CD4-positive, alpha-beta T cell treated with Interleukin-15 for 4 hours (primary cell): Measurements from ENCODE around the gene IL5.
"Not testable (repeated sequence)": the region's sequence is repeated elsewhere in the genome, so short reads cannot be mapped to it uniquely, and the experiment has no call there.

Source experiments
- DNase-seq: peaks from one replicate; pipeline ENCODE4 v3.0.0-alpha.2; 2020; ENCODE audit warnings: low spot score

The IL5 gene

DNA sequence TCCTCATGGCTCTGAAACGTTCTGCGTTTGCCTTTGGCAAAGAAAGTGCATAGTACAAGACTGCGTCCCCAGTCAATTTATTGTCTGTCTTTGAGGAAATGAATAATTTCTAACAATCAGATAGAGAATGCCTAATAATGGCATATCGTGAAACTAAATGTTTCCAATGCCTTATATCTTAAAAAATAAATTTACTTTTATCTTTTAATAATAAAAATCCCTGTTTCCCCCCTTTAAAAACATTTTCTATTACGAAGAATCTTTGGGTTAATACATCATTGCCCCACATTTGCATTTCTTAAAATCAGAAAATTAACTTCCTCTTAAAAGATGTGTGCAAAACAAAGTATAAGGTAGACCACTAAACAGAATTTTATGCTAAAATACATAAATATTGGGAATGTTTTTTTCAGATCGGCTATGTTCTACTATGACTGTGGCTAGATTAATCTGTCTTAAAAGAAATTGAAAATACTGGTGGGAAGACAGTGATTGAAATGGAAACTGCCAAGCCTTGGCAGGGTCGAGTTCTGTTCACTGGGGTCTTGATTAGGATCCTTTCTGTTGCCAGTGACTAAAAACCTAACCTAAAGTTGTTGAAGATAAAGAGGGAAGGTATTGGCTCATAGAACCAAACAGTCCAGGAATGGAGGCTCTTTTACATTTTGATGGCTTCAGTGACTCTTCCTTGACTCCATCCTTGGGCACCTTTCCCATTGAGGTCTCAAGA, at the start of gene IL5:
IL5 (minus strand) TSS at position 51 of the 730 bp plus-strand sequence; CDS start at position 7, 44 bp downstream.
- DNase-seq, result no peak

DNA sequence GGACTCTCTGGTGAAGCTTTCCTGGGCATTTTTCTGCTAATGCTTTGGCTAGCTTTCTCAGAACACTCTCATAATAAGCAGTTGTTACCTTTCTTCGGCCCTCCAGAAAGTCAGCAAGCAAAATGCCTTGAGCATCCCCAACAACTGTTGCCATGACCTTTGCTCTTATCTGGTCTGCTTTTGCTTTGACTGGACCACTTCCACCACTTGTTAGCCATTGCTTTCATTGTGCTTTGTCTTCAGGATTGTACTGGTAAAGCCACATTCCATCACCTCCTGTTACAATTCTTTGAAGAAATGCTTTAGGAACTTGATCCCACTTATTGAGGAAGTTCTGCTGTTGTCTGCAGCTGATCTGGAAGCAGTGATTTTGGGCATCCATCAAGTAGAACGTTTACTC, 49.2 kb upstream of the IL5 start:
- DNase-seq, result no peak

DNA sequence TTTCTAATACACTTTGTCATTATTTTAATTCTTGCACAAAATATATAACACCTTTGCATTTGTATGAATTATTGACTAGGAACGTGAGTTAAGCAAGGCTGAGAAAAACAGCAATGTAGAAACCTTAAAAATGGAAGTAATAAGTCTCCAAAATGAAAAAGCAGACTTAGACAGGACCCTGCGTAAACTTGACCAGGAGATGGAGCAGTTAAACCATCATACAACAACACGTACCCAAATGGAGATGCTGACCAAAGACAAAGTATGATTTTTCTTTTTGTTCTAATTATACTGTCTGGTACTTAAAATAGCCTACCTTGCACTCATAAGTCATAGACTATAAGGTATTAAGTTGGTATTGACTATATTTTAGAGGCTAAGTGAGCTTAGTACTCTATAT, 47.8 kb upstream of the IL5 start:
- DNase-seq, result no peak

DNA sequence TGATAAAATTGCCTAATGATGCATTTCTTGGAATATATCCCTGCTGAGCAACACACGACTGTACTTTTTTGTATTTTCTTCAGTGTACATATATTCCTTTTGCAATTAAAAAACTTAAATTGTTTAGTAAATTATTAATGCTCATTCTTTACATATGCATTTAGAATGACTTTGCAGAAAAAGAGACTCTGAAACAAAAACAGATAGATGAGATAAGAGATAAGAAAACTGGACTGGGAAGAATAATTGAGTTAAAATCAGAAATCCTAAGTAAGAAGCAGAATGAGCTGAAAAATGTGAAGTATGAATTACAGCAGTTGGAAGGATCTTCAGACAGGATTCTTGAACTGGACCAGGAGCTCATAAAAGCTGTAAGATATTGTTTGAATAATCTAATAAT, 46.1 kb upstream of the IL5 start:
- DNase-seq, result no peak

DNA sequence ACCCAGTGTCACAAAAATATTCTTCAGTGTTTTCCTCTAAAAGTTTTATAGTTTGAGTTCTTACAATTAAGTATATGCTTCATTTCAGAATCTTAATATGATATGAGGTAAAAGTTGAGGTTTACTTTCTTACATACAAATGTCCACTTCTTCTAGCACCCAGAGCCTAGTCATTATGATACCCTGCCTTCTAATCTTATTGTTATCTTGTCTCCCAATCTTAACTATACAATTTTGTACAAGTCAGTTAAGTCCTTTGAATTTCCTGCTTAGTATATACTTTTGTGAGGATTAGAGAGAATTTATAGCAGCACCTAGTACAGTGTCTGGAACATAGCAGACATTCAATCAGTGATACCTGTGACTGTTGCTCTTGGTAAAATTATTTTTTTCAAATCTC, 42.7 kb upstream of the IL5 start:
- DNase-seq, result no peak

DNA sequence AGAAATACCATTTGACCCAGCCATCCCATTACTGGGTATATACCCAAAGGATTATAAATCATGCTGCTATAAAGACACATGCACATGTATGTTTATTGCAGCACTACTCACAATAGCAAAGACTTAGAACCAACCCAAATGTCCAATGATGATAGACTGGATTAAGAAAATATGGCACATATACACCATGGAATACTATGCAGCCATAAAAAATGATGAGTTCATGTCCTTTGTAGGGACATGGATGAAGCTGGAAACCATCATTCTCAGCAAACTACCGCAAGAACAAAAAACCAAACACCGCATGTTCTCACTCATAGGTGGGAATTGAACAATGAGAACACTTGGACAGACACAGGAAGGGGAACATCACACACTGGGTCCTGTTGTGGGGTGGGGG, 41.2 kb upstream of the IL5 start:
- DNase-seq, result not testable (repeated sequence)

DNA sequence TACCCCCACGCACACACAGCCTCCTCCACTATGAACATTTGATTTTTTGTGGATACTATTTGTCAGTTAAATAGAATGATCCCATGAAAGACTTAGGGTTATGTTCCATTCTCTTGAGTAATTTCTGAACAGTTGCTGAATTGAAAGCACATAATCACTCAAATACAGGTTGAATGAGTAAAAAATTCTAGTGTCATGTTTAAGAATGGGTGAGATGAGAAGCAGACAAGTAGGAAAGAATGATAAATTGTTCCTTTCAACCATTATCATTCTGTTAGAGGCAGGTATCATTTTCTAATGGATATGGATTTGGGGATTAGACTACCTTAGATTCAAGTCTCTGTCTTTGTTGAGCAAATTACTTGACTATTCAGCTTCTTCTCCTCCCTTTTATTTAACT, 32.8 kb upstream of the IL5 start:
- no peak for DNase-seq

DNA sequence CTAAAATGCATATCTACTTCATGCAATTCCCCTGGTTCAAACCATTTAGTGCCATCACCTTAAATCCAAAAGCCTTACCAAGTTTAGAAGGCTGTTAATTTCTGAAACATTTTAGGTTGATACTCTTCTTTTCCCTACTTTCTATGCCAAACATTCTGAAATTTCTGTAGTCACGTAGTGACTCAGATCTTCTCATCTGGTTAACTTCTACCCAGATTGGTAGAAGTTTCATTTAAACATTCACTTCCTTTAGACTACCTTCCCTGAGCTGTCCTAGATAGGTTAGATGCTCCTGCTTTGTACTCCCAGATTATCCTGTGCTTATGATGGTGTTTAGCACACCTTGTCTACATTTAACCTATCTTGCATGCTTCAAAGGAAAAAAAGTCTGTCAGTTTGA, 23.3 kb upstream of the IL5 start:
- no peak for DNase-seq

DNA sequence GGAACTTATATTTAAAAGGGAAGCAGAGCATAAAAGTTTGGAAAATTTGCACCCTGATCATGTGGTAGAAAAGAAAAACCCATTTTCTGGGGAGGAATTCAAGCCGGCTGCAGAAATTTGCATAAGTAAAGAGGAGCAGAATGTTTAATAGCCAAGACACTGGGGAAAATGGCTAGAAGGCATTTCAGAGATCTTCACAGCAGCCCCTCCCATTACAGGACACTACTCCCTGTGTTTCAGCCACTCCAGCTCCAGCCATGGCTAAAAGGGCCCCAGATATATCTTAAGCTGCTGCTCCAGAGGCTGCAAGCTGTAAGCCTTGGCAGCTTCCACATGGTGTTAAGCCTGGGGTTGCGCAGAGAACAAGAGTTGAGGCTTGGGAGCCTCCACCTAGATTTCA, 21.2 kb upstream of the IL5 start:
- DNase-seq, result not testable (repeated sequence)

- DNase-seq, result no peak
These were observed 18.3 kb upstream of the IL5 start for GRCh38 chr5:132561601-132562000.

- no peak for DNase-seq
These were observed 16.2 kb upstream of the IL5 start for GRCh38 chr5:132559383-132560060.

GRCh38 chr5:132557478-132558172, 14.3 kb upstream of the IL5 start:
- DNase-seq, result peak; percentile 16

DNA sequence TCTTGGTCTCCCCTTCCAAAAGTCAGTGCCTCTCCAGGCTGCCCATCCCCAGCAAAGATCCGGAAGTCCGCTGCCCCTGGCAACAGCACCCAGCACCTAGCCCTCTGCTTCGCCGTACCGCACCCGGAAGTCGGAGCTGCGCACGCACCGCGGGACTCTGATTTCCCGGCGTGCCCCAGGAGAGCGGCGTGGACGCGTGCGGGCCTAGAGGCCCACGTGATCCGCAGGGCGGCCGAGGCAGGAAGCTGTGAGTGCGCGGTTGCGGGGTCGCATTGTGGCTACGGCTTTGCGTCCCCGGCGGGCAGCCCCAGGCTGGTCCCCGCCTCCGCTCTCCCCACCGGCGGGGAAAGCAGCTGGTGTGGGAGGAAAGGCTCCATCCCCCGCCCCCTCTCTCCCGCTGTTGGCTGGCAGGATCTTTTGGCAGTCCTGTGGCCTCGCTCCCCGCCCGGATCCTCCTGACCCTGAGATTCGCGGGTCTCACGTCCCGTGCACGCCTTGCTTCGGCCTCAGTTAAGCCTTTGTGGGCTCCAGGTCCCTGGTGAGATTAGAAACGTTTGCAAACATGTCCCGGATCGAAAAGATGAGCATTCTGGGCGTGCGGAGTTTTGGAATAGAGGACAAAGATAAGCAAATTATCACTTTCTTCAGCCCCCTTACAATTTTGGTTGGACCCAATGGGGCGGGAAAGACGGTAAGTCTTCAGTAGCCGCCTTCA, 13.6 kb upstream of the IL5 start, which contains the start of gene RAD50:
RAD50 (plus strand) TSS at position 215 of the 715 bp plus-strand sequence; CDS start at position 563, 348 bp downstream.
- DNase-seq, result peak; percentile 91

- no peak for DNase-seq
These were observed 12.9 kb upstream of the IL5 start for GRCh38 chr5:132556153-132556762.

GRCh38 chr5:132549576-132549975, 6.3 kb upstream of the IL5 start:
- DNase-seq, result no peak

DNA sequence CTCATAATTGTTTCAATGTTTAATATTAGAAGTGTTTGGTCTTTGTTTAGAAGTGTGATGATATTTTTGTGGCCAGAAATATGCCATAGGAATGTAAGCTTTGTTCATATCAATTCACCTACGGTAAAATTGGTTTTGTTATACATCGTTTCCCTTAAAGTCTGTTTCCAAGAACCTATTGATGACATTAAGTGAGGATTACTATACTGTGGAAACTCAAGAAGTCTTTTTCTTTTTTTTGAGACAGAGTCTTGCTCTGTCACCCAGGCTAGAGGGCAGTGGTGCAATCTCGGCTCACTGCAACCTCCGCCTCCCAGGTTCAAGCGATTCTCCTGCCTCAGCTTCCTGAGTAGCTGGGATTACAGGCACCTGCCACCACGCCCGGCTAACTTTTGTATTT, 5.5 kb upstream of the IL5 start:
- not testable (repeated sequence) for DNase-seq

- no peak for DNase-seq
These were observed 3.9 kb upstream of the IL5 start for GRCh38 chr5:132547269-132547668.

DNA sequence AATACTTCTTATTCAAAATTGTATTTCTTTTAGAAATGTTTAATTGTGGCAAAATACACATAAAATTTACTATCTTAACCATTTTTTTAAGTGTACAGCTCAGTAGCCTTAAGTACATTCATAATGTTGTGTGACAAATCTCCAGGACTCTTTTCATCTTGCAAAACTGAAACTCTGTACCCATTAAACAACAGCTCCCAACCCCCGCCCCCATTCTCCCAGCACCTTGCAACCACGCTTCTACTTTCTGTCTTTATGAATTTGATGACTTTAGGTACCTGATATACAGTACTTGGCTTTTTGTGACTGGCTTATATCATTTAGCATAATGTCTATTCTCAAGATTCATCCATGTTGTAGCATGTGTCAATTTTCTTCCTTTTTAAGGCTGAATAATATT, 2.8 kb upstream of the IL5 start:
- no peak for DNase-seq

- no peak for DNase-seq
These were observed 2.6 kb downstream of the IL5 start for GRCh38 chr5:132540764-132541163.

DNA sequence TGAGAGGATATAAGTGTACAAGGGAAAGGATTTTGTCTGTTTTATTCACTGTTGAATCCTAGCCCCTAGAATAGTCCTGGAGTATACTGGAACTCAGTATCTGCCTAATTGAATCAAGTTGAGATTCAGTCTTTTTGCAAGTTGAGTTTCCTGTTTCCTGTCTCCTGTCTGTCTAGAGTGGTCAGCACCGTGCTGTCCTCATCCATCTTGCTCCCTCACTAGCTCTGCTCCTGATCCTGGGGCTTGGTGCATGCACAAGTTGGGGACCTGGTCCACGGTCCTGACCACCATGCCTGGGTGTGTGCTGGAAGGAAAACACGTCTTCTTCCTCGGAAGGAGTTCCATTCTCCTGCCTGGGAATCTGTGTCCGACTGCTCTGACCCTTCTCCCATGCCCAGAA, 3.2 kb downstream of the IL5 start:
- DNase-seq, result no peak

DNA sequence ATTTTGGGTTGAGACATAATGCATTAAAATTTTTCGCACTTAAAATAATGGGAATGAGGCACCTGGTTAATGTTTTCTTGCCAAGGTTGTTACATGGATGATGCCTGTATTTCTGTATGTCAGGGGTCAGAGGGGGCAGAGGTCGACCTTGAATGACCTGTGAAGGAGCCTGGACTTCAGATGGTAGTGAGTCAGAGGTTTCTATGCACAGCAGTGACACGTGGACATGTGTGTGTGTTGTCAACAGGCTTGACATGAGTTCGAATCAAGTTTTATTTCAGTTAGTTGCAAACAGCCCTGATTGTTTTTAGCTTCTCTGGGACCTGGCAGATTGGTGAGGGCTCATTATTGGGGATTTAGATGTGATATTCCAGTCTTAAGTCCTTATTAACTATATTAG, 3.6 kb downstream of the IL5 start:
- DNase-seq, result no peak

DNA sequence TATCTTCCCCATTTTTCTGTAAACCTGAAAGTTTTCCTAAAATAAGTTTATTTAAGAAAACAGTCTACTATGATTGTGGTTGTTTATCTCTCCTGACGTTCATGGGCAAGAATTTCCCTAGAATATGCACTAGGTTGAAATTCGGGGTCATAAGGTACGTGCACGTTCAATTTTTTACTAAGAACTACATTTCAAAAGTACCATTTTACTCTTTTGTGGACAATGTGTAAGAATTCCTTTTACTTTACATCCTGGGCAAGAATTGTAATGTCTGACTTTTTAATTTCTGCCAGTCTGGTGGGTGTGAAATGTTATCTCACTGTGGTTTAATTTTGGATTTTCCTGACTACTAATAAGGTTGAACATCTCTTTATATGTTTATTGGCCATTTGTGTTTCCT, 12.4 kb downstream of the IL5 start:
- no peak for DNase-seq
